K562 (cell line): ENCODE results near the gene KRTAP10-6. TPM values are rescaled to one million over a fixed set of nuclear protein-coding genes. Genes with fewer than 3 reads are reported as not detected.

Experiments
- CBX1 ChIP-seq: sonication (generic); IDR thresholded peaks from 2 replicates; pipeline ENCODE4 v1.6.1; 2016; ENCODE audit warnings: antibody characterized with exemption, low read depth, mild to moderate bottlenecking
- CREB1 ChIP-seq, 2 experiments: sonication (generic) in 1 of 2; formaldehyde crosslinking in 1 of 2; IDR thresholded peaks; 2 replicates each; pipeline versions ENCODE4 v1.6.1 to v1.8.0; 2012 to 2022; ENCODE audit warnings: inconsistent platforms in 1 of 2, mild to moderate bottlenecking in 1 of 2, missing genetic modification reagents in 1 of 2, moderate library complexity in 1 of 2
- DPF2 ChIP-seq: fragments of 450-650 bp; IDR thresholded peaks from 2 replicates; pipeline ENCODE4 v1.6.1; 2016
- HDAC3 ChIP-seq: fragments of 450-650 bp; IDR thresholded peaks from 2 replicates; pipeline ENCODE4 v1.6.1; 2018; ENCODE audit warnings: borderline replicate concordance, mild to moderate bottlenecking, moderate library complexity; ENCODE audit not compliant: partially characterized antibody
- KLF13 ChIP-seq: fragments of 450-650 bp; IDR thresholded peaks from 2 replicates; pipeline ENCODE4 v1.6.1; 2016; ENCODE audit warnings: missing genetic modification characterization, low read depth, mild to moderate bottlenecking, missing compliant biosample characterization, moderate library complexity, borderline replicate concordance
- MEIS2 ChIP-seq: fragments of 450-650 bp; IDR thresholded peaks from 2 replicates; pipeline ENCODE4 v1.6.1; 2014; ENCODE audit warnings: mild to moderate bottlenecking; ENCODE audit not compliant: partially characterized antibody
- MTA3 ChIP-seq: fragments of 450-650 bp; formaldehyde crosslinking; IDR thresholded peaks from 2 replicates; pipeline ENCODE4 v1.6.1; 2017; ENCODE audit warnings: mild to moderate bottlenecking, borderline replicate concordance
- PBX2 ChIP-seq, 2 experiments: IDR thresholded peaks in 1 of 2; conservative IDR thresholded peaks in 1 of 2; 2 replicates each; pipeline ENCODE4 v1.6.1; 2016; ENCODE audit warnings: low read depth in 2 of 2, mild to moderate bottlenecking in 1 of 2, missing compliant biosample characterization in 1 of 2, missing genetic modification characterization in 1 of 2, moderate library complexity in 1 of 2
- PKNOX1 ChIP-seq: fragments of 450-650 bp; IDR thresholded peaks from 2 replicates; pipeline ENCODE4 v1.6.1; 2016
- POLR2A ChIP-seq: fragments of 450-650 bp; conservative IDR thresholded peaks from 2 replicates; pipeline ENCODE4 v1.6.1; 2016
- PTBP1 ChIP-seq: fragments of 200-400 bp; formaldehyde crosslinking; IDR thresholded peaks from 2 replicates; pipeline ENCODE4 v1.6.1; 2017; ENCODE audit warnings: low read depth, low read length
- SMAD1 ChIP-seq: fragments of 150-350 bp; IDR thresholded peaks from 2 replicates; pipeline ENCODE4 v1.6.1; 2014; ENCODE audit warnings: low read length, low read depth; ENCODE audit not compliant: partially characterized antibody
- TCF3 ChIP-seq: sonication (generic); formaldehyde crosslinking; IDR thresholded peaks from 2 replicates; pipeline ENCODE4 v1.4.0; 2020; ENCODE audit warnings: mild to moderate bottlenecking, missing genetic modification reagents
- ZNF589 ChIP-seq: fragments of 200-800 bp; sonication (Bioruptor generic); IDR thresholded peaks from 2 replicates; pipeline ENCODE4 v1.6.1; 2016; ENCODE audit warnings: low read depth, missing genetic modification characterization, missing compliant biosample characterization
- ZNF766 ChIP-seq: fragments of 200-800 bp; sonication (Bioruptor generic); conservative IDR thresholded peaks from 2 replicates; pipeline ENCODE4 v1.6.1; 2016; ENCODE audit warnings: missing genetic modification characterization, missing compliant biosample characterization
- polyA plus RNA-seq, 8 experiments: library from polyadenylated mRNA; depleted of rRNA in 4 of 8; stranded (reverse) in 5 of 8; unstranded in 3 of 8; fragments of >200 nt; fragmentation: Nextera tagmentation in 2 of 8; fragmentation: Illumina TruSeq in 1 of 8; extraction: Ambion mirVana in 2 of 8; extraction: Trizol in 1 of 8; gene quantifications; 2 replicates each; pipeline versions ENCODE4 v1.2.1 to v1.2.3, GENCODE V29; 2011 to 2014; ENCODE audit warnings: inconsistent platforms in 1 of 8, missing spikeins in 1 of 8
- total RNA-seq, 7 experiments: library from RNA; depleted of rRNA in 6 of 7; stranded (reverse); fragments of >200 nt in 6 of 7; fragmentation: Illumina TruSeq in 2 of 7; extraction: Trizol in 2 of 7; gene quantifications; 2 replicates each; pipeline versions ENCODE4 v1.2.1 to v1.2.3, GENCODE V29; 2011 to 2021; ENCODE audit warnings: low replicate concordance in 1 of 7
- TF ChIP-seq, protein P1 (sequence below): fragments of 200-800 bp; sonication (Bioruptor generic); IDR thresholded peaks from 2 replicates; pipeline ENCODE4 v1.6.1; 2017; ENCODE audit warnings: missing genetic modification characterization, missing compliant biosample characterization
- TF ChIP-seq, protein P2 (sequence below): fragments of 450-650 bp; IDR thresholded peaks from 2 replicates; pipeline ENCODE4 v1.6.1; 2017; ENCODE audit warnings: antibody characterized with exemption, mild to moderate bottlenecking

Gene KRTAP10-6
- total and polyA plus RNA-seq, 9 of the 15 experiments (the other 6 are each of a cell fraction or from before 2014, with no cell fraction given): not detected

DNA sequence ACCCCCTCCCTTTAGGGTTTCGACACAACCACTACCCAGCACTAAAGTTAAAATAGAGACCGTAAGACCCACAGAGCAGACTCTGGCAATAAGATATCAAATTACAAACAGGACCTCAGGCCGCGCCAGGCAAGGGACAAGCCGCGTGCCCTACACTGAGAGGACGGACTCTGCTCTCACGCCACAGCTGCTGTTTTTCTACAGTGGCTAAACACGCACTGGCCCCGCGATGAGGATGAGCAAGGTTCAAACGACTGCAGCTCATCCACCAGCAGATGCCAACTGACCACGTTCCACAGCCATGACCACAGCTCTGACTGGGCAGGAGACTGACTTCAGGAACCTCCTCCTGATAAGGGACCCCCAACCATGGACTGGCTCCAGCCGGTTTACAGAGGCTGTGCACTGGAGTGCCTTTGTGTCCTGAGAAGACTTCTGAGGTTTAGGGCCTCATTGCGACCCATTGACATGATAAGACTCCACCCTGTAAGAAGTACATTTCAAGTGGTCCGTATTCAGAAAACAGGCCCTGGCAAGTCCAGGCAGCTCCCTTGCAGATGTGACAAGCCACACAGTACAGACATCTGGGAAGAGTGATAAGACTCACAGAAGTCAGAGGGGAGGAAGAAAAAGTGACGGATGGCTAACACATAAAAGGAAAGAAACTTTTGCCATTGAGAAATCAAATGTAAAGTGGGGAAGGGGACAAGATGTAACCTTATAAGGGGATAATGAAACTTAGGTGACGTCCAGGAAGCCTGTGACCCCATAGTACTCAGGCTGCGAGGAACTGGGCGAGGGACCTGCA is 1.5 kb upstream of the KRTAP10-6 start (continued):
- TF ChIP-seq, protein P1, sequence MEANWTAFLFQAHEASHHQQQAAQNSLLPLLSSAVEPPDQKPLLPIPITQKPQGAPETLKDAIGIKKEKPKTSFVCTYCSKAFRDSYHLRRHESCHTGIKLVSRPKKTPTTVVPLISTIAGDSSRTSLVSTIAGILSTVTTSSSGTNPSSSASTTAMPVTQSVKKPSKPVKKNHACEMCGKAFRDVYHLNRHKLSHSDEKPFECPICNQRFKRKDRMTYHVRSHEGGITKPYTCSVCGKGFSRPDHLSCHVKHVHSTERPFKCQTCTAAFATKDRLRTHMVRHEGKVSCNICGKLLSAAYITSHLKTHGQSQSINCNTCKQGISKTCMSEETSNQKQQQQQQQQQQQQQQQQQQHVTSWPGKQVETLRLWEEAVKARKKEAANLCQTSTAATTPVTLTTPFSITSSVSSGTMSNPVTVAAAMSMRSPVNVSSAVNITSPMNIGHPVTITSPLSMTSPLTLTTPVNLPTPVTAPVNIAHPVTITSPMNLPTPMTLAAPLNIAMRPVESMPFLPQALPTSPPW: peak; percentile 69
- TF ChIP-seq SMAD1 (no peak), MEIS2 (peak; percentile 95), CBX1 (no peak), HDAC3 (peak; percentile 77), PTBP1 (0 out of 2 replicates have a peak, but pooled peaks have one; percentile 44), TCF3 (peak; percentile 97), POLR2A (no peak), PKNOX1 (peak; percentile 88), ZNF766 (peak; percentile 92), MTA3 (peak; percentile 86), CREB1 (IDR thresholded peaks at IDR 0.05) (no peak), CREB1 (CRISPR knock-in tag; IDR thresholded peaks at IDR 0.05) (peak; percentile 41), ZNF589 (CRISPR knock-in tag) (peak; percentile 76), KLF13 (tag) (no peak), DPF2 (peak; percentile 95), PBX2 (CRISPR knock-in tag; IDR thresholded peaks at IDR 0.05; ENCODE audit: low read depth) (no peak; the same call in 1 of the 2 replicates), PBX2 (tag; conservative IDR thresholded peaks at IDR 0.05; ENCODE audit: low read depth) (peak; percentile 94)
- TF ChIP-seq, protein P2, sequence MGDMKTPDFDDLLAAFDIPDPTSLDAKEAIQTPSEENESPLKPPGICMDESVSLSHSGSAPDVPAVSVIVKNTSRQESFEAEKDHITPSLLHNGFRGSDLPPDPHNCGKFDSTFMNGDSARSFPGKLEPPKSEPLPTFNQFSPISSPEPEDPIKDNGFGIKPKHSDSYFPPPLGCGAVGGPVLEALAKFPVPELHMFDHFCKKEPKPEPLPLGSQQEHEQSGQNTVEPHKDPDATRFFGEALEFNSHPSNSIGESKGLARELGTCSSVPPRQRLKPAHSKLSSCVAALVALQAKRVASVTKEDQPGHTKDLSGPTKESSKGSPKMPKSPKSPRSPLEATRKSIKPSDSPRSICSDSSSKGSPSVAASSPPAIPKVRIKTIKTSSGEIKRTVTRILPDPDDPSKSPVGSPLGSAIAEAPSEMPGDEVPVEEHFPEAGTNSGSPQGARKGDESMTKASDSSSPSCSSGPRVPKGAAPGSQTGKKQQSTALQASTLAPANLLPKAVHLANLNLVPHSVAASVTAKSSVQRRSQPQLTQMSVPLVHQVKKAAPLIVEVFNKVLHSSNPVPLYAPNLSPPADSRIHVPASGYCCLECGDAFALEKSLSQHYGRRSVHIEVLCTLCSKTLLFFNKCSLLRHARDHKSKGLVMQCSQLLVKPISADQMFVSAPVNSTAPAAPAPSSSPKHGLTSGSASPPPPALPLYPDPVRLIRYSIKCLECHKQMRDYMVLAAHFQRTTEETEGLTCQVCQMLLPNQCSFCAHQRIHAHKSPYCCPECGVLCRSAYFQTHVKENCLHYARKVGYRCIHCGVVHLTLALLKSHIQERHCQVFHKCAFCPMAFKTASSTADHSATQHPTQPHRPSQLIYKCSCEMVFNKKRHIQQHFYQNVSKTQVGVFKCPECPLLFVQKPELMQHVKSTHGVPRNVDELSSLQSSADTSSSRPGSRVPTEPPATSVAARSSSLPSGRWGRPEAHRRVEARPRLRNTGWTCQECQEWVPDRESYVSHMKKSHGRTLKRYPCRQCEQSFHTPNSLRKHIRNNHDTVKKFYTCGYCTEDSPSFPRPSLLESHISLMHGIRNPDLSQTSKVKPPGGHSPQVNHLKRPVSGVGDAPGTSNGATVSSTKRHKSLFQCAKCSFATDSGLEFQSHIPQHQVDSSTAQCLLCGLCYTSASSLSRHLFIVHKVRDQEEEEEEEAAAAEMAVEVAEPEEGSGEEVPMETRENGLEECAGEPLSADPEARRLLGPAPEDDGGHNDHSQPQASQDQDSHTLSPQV: peak; percentile 91
